Transverse colon (tissue), 3 donors: ENCODE results near the gene ANKS3.

Source experiments
- EP300 ChIP-seq: sonication (generic); formaldehyde crosslinking; IDR thresholded peaks from one replicate; pipeline ENCODE4 v1.6.1; 2017; ENCODE audit warnings: antibody characterized with exemption, low read depth
- TF ChIP-seq, protein P1 (sequence below), 5 experiments: fragments of 200-600 bp in 3 of 5; fragments of 450-650 bp in 2 of 5; sonication (generic) in 3 of 5; IDR thresholded peaks; 1 replicate in 2 of 5; 2 replicates in 3 of 5; pipeline ENCODE4 v1.5.1; 2016 to 2017; ENCODE audit warnings: antibody characterized with exemption in 5 of 5, inconsistent platforms in 3 of 5, mild to moderate bottlenecking in 2 of 5, moderate library complexity in 1 of 5

DNA sequence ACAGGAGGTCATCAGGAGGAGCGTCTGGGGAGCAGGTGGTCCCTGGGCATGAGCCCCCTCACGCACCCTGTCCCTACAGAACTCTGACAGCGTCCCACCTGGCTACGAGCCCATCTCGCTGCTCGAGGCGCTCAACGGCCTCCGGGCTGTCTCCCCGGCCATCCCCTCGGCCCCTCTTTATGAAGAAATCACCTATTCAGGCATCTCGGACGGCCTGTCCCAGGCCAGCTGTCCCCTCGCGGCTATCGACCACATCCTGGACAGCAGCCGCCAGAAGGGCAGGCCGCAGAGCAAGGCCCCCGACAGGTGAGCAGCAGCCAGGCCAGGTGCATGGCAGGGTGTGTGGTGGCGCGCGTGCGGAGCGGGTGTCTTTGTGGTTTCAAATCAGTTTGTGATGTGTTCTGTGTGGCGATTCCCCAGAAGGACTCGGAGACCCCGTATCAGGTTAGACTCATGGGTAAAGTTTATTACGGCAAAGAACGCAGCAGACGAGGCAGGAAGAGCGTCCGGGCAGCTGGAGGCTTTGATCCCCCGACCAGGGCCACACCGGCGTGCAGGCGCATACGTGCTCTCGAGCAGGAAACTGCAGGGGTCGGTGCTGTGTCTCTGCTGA, 52.5 kb downstream of the ANKS3 start:
- TF ChIP-seq EP300: no peak
- TF ChIP-seq, protein P1, sequence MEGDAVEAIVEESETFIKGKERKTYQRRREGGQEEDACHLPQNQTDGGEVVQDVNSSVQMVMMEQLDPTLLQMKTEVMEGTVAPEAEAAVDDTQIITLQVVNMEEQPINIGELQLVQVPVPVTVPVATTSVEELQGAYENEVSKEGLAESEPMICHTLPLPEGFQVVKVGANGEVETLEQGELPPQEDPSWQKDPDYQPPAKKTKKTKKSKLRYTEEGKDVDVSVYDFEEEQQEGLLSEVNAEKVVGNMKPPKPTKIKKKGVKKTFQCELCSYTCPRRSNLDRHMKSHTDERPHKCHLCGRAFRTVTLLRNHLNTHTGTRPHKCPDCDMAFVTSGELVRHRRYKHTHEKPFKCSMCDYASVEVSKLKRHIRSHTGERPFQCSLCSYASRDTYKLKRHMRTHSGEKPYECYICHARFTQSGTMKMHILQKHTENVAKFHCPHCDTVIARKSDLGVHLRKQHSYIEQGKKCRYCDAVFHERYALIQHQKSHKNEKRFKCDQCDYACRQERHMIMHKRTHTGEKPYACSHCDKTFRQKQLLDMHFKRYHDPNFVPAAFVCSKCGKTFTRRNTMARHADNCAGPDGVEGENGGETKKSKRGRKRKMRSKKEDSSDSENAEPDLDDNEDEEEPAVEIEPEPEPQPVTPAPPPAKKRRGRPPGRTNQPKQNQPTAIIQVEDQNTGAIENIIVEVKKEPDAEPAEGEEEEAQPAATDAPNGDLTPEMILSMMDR (IDR thresholded peaks at IDR 0.05): no peak
